Mesendoderm (in vitro differentiated cells): ENCODE measurements around the gene PRM2.

Source experiments
- DNase-seq: peaks from one replicate; pipeline ENCODE4 v3.0.0; 2013
- H2AK5ac ChIP-seq: 2 replicates; pipeline ENCODE4 v1.6.1; 2013; ENCODE audit warnings: low read length, inconsistent platforms
- H2BK120ac ChIP-seq: 2 replicates; pipeline ENCODE4 v1.6.1; 2013; ENCODE audit warnings: low read depth, mild to moderate bottlenecking, low read length, moderate library complexity, mixed read lengths
- H2BK15ac ChIP-seq: replicated peaks from 2 replicates; pipeline ENCODE4 v1.6.1; 2013; ENCODE audit warnings: low read depth, mild to moderate bottlenecking, moderate library complexity
- H2BK5ac ChIP-seq: 2 replicates; pipeline ENCODE4 v1.6.1; 2013; ENCODE audit warnings: low read length, inconsistent platforms
- H3K18ac ChIP-seq: 2 replicates; pipeline ENCODE4 v1.6.1; 2013; ENCODE audit warnings: mild to moderate bottlenecking, low read length, mixed read lengths
- H3K23ac ChIP-seq: one replicate; pipeline ENCODE4 v1.6.1; 2013; ENCODE audit warnings: low read length
- H3K27ac ChIP-seq: 2 replicates; pipeline ENCODE4 v1.5.1; 2013; ENCODE audit warnings: low read depth, mild to moderate bottlenecking, inconsistent platforms, low read length, moderate library complexity
- H3K27me3 ChIP-seq: 2 replicates; pipeline ENCODE4 v1.6.1; 2013; ENCODE audit warnings: low read length, control low read depth, mild to moderate bottlenecking, inconsistent platforms; ENCODE audit not compliant: insufficient read depth, poor library complexity
- H3K36me3 ChIP-seq: 2 replicates; pipeline ENCODE4 v1.6.1; 2013; ENCODE audit warnings: low read length, inconsistent platforms; ENCODE audit not compliant: control insufficient read depth, insufficient read depth
- H3K4ac ChIP-seq: one replicate; pipeline ENCODE4 v1.6.1; 2013; ENCODE audit warnings: low read depth, mild to moderate bottlenecking, low read length, moderate library complexity
- H3K4me1 ChIP-seq: 2 replicates; pipeline ENCODE4 v1.6.1; 2013; ENCODE audit warnings: low read depth, low read length, inconsistent platforms; ENCODE audit not compliant: control insufficient read depth
- H3K4me2 ChIP-seq: 2 replicates; pipeline ENCODE4 v1.6.1; 2013; ENCODE audit warnings: low read length
- H3K4me3 ChIP-seq: 2 replicates; pipeline ENCODE4 v1.5.1; 2013; ENCODE audit warnings: mild to moderate bottlenecking, low read length
- H3K56ac ChIP-seq: one replicate; pipeline ENCODE4 v1.6.1; 2013; ENCODE audit warnings: low read length
- H3K79me1 ChIP-seq: 2 replicates; pipeline ENCODE4 v1.6.1; 2013; ENCODE audit warnings: low read length, inconsistent platforms
- H3K79me2 ChIP-seq: 2 replicates; pipeline ENCODE4 v1.6.1; 2013; ENCODE audit warnings: mild to moderate bottlenecking, low read length; ENCODE audit not compliant: control insufficient read depth, insufficient read depth
- H3K9ac ChIP-seq: 2 replicates; pipeline ENCODE4 v1.6.1; 2013; ENCODE audit warnings: low read length, inconsistent platforms
- H4K5ac ChIP-seq: one replicate; pipeline ENCODE4 v1.6.1; 2013; ENCODE audit warnings: low read length
- H4K8ac ChIP-seq: one replicate; pipeline ENCODE4 v1.6.1; 2013; ENCODE audit warnings: low read depth, mild to moderate bottlenecking, control low read depth, low read length, moderate library complexity
- WGBS: extraction: QIAGEN DNeasy Blood & Tissue Kit; methylation state at CpG from one replicate; pipeline ENCODE4 v1.1.7; 2013; ENCODE audit warnings: low lambda C conversion rate, missing lambda C conversion rate; ENCODE audit not compliant: insufficient coverage; ENCODE audit errors: extremely low coverage; 5-methylcytosine and 5-hydroxymethylcytosine counted together

Gene PRM2

DNA sequence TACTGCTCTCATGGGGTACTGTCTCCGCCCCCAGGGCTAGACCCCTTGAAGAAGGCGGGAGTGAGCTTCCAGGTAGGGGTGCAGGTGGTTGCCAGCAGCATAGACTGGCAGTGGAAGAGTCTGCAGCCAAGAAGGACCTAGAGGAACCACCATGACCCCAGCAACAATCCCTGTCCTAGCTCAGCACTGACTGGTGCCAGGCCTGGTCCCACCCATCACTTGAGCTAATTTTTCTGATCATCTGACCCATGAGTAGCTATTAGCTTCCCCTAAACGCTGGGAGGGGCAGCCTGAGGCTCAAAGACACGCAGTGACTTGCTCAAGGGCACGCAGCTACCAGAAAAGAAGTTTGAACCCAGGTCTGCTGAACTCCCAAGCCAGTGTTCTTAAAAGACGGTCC is 3.8 kb downstream of the PRM2 start:
- Histone ChIP-seq H3K79me1 (no peaks in the 10 kb centered on the region), H3K36me3 (no peaks in the 10 kb centered on the region), H3K4me1 (peaks cover 2% of the 10 kb centered on the region), H3K9ac (no peak overlapping the region), H3K79me2 (no peaks in the 10 kb centered on the region), H2BK5ac (no peak overlapping the region), H3K56ac (no peak overlapping the region), H3K27ac (no peak overlapping the region), H4K5ac (no peak overlapping the region), H2AK5ac (no peak overlapping the region), H3K23ac (no peak overlapping the region), H4K8ac (no peak overlapping the region), H2BK120ac (no peak overlapping the region), H2BK15ac (no peak overlapping the region), H3K4me2 (no peak overlapping the region), H3K4me3 (no peak overlapping the region), H3K18ac (no peak overlapping the region), H3K27me3 (no peaks in the 10 kb centered on the region), H3K4ac (no peak overlapping the region)
- no CpG with 5 or more reads among the region's 6 CpGs for WGBS
- no peak for DNase-seq

DNA sequence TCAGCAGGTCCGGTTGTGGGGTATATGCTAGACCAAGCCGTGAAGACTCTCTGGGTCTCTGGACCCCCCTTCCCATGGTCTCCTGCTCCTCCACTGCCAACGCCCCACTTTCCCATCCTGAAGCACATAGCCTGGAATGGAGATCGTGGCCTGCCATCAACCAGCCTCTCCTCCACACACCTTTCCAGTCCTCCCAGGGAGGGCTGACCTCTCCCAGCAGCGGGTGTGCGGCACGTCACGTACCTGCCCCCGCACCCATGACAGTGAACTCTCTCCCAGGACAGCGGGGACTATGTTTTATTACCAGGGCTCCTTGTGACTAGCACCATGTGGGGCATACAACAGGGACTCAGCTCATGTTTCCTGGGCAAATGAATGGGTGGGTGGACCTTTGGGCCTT is 4.7 kb downstream of the PRM2 start:
- Histone ChIP-seq H3K4me2 (no peak overlapping the region), H2BK5ac (no peak overlapping the region), H3K18ac (no peak overlapping the region), H2AK5ac (no peak overlapping the region), H3K9ac (no peak overlapping the region), H3K27ac (no peak overlapping the region), H2BK120ac (no peak overlapping the region), H4K8ac (no peak overlapping the region), H3K4me3 (no peak overlapping the region), H3K79me2 (no peaks in the 10 kb centered on the region), H3K4me1 (peaks cover 2% of the 10 kb centered on the region), H2BK15ac (no peak overlapping the region), H3K27me3 (no peaks in the 10 kb centered on the region), H4K5ac (no peak overlapping the region), H3K79me1 (no peaks in the 10 kb centered on the region), H3K56ac (no peak overlapping the region), H3K23ac (no peak overlapping the region), H3K4ac (no peak overlapping the region), H3K36me3 (no peaks in the 10 kb centered on the region)
- no peak for DNase-seq
- WGBS: no CpG with 5 or more reads among the region's 10 CpGs

DNA sequence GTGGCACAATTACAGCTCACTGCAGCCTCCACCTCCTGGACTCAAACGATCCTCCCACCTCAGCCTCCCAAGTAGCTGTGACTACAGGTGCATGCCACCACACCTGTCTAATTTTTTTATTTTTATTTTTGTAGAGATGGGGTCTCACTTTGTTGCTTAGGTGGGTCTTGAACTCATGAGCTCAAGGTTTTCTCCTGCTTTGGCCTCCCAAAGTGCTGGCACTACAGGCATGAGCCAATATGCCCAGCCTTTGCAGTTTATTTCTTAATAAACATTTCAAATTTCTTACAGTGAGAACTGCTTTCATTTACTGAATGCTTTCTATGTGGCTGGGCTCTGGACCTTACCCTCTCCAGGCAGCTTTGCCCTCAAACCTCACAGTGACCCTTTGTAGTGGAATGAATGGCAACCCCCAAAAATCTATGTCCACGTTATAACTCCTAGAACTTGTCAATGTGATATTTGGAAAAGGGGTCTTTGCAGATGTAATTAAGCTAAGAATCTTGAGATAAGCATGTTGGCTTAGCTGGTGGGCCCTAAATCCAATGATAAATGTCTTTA is 5.6 kb downstream of the PRM2 start:
- H2BK120ac ChIP-seq: no peak overlapping the region
- no CpG with 5 or more reads among the region's 2 CpGs for WGBS
- H2BK5ac ChIP-seq: no peak overlapping the region
- no peak overlapping the region for H2AK5ac ChIP-seq
- H3K18ac ChIP-seq: no peak overlapping the region
- no peak overlapping the region for H4K8ac ChIP-seq
- H3K4me1 ChIP-seq: peaks cover 2% of the 10 kb centered on the region
- H3K23ac ChIP-seq: no peak overlapping the region
- no peak overlapping the region for H3K4ac ChIP-seq
- H2BK15ac ChIP-seq: no peak overlapping the region
- no peaks in the 10 kb centered on the region for H3K79me2 ChIP-seq
- H3K36me3 ChIP-seq: no peaks in the 10 kb centered on the region
- no peak overlapping the region for H4K5ac ChIP-seq
- no peak overlapping the region for H3K4me2 ChIP-seq
- H3K79me1 ChIP-seq: no peaks in the 10 kb centered on the region
- DNase-seq: no peak
- no peak overlapping the region for H3K4me3 ChIP-seq
- no peaks in the 10 kb centered on the region for H3K27me3 ChIP-seq
- no peak overlapping the region for H3K56ac ChIP-seq
- H3K9ac ChIP-seq: no peak overlapping the region
- no peak overlapping the region for H3K27ac ChIP-seq

- H3K4me2 ChIP-seq: no peak within 1 kb of the TSS
- H4K5ac ChIP-seq: no peak within 1 kb of the TSS
- no peak within 1 kb of the TSS for H4K8ac ChIP-seq
- H3K4me1 ChIP-seq: peaks cover under 1% of the 10 kb centered on the region
- no peak within 1 kb of the TSS for H2AK5ac ChIP-seq
- no peak within 1 kb of the TSS for H2BK15ac ChIP-seq
- WGBS: no CpG with 5 or more reads among the region's 11 CpGs
- H3K23ac ChIP-seq: no peak within 1 kb of the TSS
- no peak for DNase-seq
- H3K27ac ChIP-seq: no peak within 1 kb of the TSS
- H3K36me3 ChIP-seq: no peaks in the 10 kb centered on the region
- H3K4me3 ChIP-seq: no peak within 1 kb of the TSS
- H3K27me3 ChIP-seq: no peaks in the 10 kb centered on the region
- no peak within 1 kb of the TSS for H3K9ac ChIP-seq
- H2BK120ac ChIP-seq: no peak within 1 kb of the TSS
- H3K79me2 ChIP-seq: no peaks in the 10 kb centered on the region
- H3K18ac ChIP-seq: no peak within 1 kb of the TSS
- H3K79me1 ChIP-seq: no peaks in the 10 kb centered on the region
- H3K56ac ChIP-seq: no peak within 1 kb of the TSS
- H3K4ac ChIP-seq: no peak within 1 kb of the TSS
- no peak within 1 kb of the TSS for H2BK5ac ChIP-seq
Observed at GRCh38 chr16:11268921-11269375, 7.3 kb downstream of the PRM2 start, which contains the start of gene TNP2. TNP2 (minus strand) TSS chr16:11269325; CDS start chr16:11269262, 63 bp downstream.

DNA sequence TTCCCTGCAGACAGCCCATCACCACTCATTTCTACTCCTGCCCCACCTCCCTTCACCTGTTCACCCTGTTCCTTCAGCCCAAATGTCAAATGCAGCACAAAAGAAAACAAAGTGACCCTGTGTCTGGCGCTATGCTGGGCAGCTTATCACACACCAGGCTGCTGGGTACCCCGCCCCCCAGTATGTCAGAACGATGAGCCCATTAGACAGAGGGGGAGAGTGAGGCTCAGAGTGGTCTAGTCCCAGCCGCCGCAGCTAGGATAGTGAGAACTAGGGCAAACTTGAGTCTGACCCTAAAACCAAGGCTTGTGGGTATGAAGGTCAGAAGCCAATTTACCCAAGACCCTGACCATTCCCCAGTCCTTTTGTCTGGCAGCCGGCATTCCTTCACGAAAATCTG is 11.2 kb downstream of the PRM2 start:
- H2BK15ac ChIP-seq: no peak overlapping the region

More for the DNA sequence above, 11.2 kb downstream of the PRM2 start:
- Histone ChIP-seq H3K27me3 (no peaks in the 10 kb centered on the region), H4K8ac (no peak overlapping the region), H3K79me1 (no peaks in the 10 kb centered on the region), H4K5ac (no peak overlapping the region), H3K4me1 (no peaks in the 10 kb centered on the region), H2BK120ac (no peak overlapping the region), H3K27ac (no peak overlapping the region), H3K79me2 (no peaks in the 10 kb centered on the region), H3K56ac (no peak overlapping the region), H2BK5ac (no peak overlapping the region), H3K4ac (no peak overlapping the region), H2AK5ac (no peak overlapping the region), H3K4me3 (no peak overlapping the region), H3K18ac (no peak overlapping the region), H3K4me2 (no peak overlapping the region), H3K36me3 (no peaks in the 10 kb centered on the region), H3K23ac (no peak overlapping the region), H3K9ac (no peak overlapping the region)
- no peak for DNase-seq
- WGBS: no CpG with 5 or more reads among the region's 7 CpGs
